Inflammatory macrophage (primary cell): Measurements from ENCODE around the gene PBX3.

Experiments
- DNase-seq, 2 donors: peaks; one replicate each; pipeline ENCODE4 v3.0.0-alpha.2; 2020 to 2022

PBX3 gene

DNA sequence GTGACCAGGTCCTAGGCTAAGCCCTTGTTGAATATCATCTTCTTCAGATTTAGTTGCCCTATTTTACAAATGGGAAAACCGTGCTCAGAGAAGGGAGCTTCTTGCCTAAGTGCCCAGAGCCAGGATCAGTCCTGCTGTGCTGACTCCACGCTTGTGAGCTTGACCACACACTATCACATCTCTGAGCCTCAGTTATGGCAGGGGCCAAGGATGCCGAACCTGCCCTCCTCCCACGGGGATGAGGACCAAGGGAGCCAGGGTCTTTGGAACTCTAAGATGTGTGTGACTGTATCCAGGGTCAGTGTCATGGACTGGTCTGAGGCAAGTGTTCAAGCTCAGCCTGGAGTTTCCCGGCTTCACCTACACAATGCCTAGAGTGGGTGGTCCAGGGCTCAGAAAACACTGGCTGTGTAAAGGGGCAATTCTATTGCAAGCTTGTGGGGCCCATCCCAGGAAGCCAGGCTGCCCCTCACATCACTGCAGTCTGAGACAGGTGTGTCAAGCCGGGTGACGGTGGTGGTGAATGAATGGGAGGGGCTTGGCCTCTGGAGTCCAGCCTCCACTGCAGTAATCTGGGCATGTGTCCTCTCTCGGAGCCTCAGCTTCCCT, 235.7 kb downstream of the PBX3 start:
- DNase-seq, result no peak

GRCh38 chr9:125983681-125984080, 236.5 kb downstream of the PBX3 start:
- no peak for DNase-seq

GRCh38 chr9:125984461-125984860, 237.3 kb downstream of the PBX3 start:
- DNase-seq, result no peak

GRCh38 chr9:125985142-125985997, 238.2 kb downstream of the PBX3 start:
- no peak for DNase-seq

- DNase-seq, result no peak
These were observed 239.0 kb downstream of the PBX3 start for GRCh38 chr9:125985998-125986655.

DNA sequence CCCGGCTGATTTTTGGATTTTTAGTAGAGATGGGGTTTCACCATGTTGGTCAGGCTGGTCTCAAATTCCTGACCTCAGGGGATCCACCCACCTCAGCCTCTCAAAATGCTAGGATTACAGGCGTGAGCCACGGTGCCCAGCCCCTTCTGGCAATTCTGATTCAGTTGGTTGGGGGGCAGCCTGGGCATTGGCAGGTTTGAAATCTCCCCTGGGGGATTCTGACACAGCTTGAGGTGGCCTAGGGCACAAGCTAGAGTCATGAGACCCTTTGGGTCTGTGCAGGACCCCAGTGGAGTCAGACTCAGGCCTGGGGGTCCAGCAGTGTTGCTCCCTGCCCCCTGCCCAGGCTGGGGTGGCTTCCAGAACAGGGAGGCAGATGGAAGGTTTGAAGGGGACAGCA, 239.8 kb downstream of the PBX3 start:
- no peak for DNase-seq

DNA sequence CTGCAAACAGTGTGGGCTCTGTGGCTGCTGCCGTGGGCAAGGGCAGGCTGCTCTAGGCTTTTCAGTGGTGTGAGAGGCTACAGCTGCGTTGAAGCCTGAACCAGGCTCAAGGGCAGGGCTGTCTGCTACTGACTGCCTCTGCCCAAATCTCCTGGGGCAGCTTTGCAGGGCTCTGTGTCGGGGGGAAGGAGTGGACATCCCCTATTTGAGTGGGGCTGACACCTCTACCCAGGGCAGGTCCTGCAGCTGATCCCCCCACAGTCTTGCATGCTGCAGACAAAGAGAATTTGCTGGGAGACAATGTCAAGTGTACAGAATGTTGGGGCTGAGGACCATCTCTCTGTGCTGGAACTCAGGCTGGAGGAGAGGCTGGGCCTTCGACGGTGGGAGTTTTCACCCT, 240.2 kb downstream of the PBX3 start:
- no peak for DNase-seq

DNA sequence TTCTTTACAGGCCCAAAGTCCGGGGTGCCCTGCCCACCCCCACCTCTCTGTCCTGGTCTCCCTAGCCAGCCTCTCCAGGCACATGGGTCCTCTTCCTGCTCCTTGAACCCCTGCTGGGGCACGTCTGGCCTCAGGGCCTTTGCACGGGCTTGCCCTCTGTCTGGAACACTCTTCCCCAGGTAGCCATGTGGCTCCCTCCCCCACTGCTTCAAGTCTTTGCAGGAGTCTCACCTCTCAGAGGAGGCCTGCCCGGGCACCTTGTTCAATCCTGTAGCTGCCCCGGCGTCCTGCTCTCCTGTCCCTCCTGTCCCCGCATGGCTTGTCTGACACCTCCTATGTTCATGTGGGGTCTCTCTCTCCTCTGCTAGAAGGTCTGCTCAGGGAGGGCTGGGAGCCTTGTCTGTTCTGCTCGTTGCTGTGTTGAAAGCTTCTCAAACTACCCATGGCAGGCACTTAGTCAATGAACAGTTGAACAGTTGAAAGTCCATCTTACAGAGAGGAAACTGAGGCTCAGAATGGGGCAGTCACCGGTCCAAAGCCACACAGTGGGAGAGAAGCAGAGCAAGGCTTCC, 241.4 kb downstream of the PBX3 start:
- no peak for DNase-seq

GRCh38 chr9:125989090-125989501, 241.9 kb downstream of the PBX3 start:
- no peak for DNase-seq

DNA sequence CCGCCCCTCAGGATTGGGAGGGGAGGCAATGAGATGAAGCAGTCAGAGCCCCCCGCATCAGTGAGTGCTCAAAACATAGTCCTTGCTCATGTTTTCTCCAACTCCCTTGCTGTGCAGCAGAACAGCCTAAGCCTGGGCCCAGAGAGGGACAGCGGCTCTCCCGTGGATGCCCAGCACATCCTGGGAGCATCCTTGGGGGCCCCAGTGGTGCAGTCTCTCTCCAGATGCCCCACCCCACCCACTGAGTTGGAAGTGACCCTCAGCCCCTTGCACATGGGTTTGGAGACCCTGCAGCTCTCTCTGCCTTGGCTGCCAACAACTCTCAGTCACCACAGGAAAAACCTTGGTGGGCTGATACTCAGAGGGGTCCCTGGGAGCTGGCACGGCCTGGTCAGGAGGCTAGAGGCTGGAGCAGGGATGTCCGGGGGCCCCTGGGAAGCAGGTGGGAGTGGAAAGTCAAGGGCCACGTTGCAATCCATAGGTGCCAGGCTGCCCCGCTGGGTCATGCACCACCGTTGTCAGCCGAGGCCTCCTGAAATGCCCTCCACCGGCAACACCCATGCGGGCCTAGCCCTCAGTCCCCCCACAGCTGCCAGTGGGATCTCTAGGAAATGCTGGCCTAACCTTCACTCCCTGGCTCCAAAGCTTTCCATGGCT, 242.5 kb downstream of the PBX3 start:
- DNase-seq, result no peak

- DNase-seq, result no peak
These were observed 243.1 kb downstream of the PBX3 start for GRCh38 chr9:125990186-125990792.

- DNase-seq, result no peak
These were observed 243.6 kb downstream of the PBX3 start for GRCh38 chr9:125990793-125991220.

- no peak for DNase-seq
These were observed 244.8 kb downstream of the PBX3 start for GRCh38 chr9:125991886-125992529.

DNA sequence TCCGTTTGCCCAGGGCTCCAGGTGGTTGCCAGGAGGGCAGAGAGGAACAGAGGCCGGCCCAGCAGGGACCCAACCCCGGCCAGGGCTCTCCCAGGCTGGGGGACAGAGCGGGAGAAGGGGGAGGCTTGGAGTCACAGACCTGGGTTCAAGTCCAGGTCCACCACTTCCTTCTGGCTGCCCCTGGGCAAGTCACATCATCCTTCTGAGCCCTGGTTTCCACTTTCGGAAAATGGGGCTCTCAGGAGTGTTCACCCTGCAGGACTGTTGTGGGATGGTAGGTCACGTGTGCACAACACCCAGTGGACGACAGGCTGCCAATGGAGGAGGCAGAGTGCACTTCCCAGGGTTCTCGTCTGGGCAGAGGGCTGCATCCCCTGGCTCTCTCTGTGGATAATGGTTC, 245.4 kb downstream of the PBX3 start:
- no peak for DNase-seq

- DNase-seq, result no peak
These were observed 246.3 kb downstream of the PBX3 start for GRCh38 chr9:125993466-125993865.

DNA sequence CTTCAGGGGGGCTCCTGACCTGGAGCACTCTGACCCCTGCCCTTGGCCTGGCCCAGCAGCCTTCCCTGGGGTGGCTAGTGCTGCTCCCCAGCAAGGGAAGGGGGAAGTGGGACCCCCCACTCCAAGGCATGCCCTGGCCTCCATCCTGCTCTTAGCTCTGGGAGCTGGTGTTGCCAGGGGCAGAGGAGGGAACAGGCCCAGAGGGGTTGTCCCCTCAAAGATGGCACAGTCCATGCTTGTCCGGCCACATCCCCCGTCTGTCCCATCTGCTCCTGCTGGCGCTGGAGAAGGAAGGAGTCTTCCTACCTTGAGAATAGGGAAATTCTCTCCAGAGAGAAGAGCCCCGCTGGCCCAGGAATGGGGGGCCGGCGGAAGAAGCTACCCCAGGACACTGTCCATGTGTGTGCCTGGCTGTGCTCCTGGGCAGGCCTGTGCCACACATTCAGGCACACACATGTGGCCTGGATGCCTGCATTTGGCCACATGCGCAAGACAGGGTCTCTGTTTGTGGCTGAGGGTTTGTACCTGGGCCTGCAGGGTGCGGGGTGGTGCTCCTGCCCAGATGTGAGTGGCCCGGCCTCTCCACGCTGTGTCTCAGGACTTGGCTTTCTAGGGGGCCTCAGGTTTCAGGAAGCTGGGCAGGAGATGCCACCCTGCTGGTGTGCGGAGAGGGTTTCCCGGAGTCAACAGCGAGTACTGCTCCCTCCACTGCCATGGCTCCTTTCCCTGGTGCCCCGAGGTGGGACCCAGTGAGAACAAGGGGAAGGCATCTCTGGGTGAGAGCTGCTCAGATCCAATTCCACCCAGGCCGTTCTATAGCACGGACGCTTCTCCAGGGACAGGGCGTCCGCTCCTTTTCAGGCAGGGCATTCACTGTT, 247.1 kb downstream of the PBX3 start:
- DNase-seq, result no peak

DNA sequence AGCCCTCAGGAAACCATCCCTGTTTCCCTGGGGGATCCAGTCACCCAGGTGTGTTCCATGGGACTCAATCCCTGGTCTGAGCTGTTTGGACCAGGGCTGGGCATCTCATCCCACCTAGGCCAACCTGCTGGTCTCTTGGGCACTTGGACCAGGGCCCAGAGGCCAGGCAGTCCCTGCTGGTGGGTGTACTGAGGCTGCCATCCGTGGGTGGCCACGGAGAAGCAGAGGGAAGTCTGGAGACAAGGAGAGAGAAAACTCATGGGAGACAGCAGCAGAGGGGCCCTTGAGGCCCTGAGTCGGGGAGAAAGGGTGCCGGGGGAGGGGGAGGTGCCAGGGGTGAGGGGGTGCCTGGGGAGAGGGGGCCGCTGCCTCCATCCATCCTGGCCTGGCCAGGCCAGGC, 247.8 kb downstream of the PBX3 start:
- DNase-seq, result no peak

DNA sequence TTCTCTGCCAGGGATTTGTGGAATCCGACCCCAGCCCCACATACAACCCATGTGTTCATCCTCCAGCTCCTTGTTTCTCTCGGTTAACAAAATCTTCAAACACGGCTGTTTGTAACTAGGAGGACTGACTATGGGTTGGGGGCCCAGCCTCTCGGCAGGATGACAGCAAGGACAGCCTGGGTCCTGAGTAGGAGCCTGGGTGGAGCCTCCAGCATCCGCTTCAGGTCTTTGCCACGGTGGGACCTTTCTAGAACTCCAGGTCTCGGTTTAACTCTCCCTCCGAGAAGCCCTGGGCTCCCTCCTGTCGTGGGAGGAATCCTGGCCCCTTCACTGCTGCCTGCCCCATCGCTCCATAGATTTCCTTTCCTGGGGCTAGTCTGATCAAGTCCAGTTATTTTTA, 248.5 kb downstream of the PBX3 start:
- no peak for DNase-seq

DNA sequence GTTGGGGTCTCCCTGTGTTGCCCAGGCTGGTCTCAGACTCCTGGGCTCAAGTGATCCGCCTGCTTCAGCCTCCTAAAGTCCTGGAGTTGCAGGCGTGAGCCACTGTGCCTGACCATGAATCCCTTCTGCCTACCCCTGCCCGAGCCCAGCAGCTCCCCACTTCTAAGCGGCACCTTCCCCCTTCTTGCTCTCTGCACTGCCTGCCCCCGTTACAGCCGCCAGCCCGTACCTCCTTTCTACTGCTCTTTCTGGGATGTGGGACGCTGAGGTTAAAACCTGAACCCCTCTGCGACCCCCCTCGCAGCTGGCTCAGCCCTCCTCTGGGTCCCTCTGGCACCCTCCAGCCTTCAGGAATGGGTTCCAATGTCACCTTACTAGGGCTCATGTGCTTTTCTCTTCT, 249.6 kb downstream of the PBX3 start:
- DNase-seq, result no peak

DNA sequence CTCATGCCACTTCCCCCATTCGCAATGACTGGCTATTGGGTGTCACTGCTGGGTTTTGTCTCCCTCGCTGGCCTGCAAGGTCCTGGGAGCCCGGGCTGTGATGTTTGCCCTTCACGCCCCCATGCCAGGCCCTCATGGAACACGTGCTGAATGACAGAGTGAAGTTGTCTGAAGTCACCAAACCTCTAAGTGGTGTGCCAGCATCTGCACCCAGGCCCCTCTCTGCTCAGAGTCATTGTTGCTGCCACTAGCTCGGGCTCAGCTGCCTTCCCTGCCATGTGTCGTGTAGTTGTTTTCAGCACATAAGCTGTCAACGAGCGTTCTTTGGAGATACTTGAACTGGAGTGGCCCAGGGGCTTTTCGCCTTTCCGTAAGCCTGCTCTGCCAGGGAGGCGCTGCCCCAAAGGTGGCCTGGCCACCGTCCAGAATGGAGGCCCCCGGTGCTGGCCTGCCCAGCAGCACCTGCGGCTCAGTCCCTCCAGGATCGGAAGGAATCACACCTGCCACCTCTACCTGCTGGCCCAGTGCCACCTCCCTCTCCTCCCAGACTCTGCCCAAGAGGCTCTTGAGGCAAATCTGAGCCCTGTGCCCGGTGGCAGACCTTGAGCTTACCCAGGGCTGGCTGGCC, 250.1 kb downstream of the PBX3 start:
- DNase-seq, result no peak
